ENCODE results near the gene OR8K5.

DNA sequence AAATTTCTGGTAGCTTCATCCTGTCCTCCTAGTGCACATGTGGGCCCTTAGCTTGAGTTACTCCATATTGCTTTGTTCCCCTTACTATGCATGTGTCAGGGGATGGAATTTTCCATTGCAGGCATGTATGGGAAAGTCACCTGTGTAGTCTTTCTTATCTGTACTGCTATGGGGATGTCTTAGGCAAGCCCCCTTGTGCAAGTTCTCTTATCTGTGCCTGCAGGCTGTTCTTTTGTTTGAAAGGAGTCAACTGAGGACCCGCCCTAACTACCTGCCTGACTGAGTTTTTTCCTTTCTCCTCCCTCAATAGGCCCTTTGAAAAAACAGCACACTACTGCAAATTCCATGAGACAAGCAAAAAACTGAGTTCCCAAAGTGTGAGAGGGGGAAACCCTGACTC is 8.7 kb downstream of the OR8K5 start:
- TF ChIP-seq, protein P1, sequence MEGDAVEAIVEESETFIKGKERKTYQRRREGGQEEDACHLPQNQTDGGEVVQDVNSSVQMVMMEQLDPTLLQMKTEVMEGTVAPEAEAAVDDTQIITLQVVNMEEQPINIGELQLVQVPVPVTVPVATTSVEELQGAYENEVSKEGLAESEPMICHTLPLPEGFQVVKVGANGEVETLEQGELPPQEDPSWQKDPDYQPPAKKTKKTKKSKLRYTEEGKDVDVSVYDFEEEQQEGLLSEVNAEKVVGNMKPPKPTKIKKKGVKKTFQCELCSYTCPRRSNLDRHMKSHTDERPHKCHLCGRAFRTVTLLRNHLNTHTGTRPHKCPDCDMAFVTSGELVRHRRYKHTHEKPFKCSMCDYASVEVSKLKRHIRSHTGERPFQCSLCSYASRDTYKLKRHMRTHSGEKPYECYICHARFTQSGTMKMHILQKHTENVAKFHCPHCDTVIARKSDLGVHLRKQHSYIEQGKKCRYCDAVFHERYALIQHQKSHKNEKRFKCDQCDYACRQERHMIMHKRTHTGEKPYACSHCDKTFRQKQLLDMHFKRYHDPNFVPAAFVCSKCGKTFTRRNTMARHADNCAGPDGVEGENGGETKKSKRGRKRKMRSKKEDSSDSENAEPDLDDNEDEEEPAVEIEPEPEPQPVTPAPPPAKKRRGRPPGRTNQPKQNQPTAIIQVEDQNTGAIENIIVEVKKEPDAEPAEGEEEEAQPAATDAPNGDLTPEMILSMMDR (IDR thresholded peaks at IDR 0.05), result no peak
- TF ChIP-seq POLR2A (IDR thresholded peaks at IDR 0.05; ENCODE audit: low read depth), result no peak
- no peak for TF ChIP-seq EP300 (IDR thresholded peaks at IDR 0.05)

Measured in esophagus muscularis mucosa (tissue), 4 donors.